Cardiac fibroblast (primary cell): ENCODE data around the gene SEMA3G.
A peak's percentile ranks its signal among the peaks of the same experiment; 100 is the strongest.

ENCODE experiments used
- DNase-seq, 2 donors: peaks; one replicate each; pipeline versions ENCODE4 v3.0.0 to v3.0.0-alpha.2; 2010; ENCODE audit warnings: low read depth in 2 of 2
- H3K4me3 ChIP-seq, 2 donors: replicated peaks in 1 of 2; 1 replicate in 1 of 2; 2 replicates in 1 of 2; pipeline ENCODE4 v1.5.1; 2011; ENCODE audit warnings: low read depth in 2 of 2, low read length in 2 of 2, mild to moderate bottlenecking in 2 of 2, moderate library complexity in 1 of 2
- CTCF ChIP-seq: IDR thresholded peaks from one replicate; pipeline ENCODE4 v1.5.1; 2011; ENCODE audit warnings: low read depth, mild to moderate bottlenecking, low read length, inconsistent platforms

The SEMA3G gene

GRCh38 chr3:52477076-52477795, 32.3 kb upstream of the SEMA3G start:
- TF ChIP-seq CTCF: no peak
- H3K4me3 ChIP-seq: no peak overlapping the region
- no peak for DNase-seq

GRCh38 chr3:52473026-52473425, 28.1 kb upstream of the SEMA3G start:
- no peak overlapping the region for H3K4me3 ChIP-seq
- no peak for TF ChIP-seq CTCF
- DNase-seq: no peak

GRCh38 chr3:52472239-52473000, 27.5 kb upstream of the SEMA3G start:
- no peak for DNase-seq
- no peak overlapping the region for H3K4me3 ChIP-seq
- no peak for TF ChIP-seq CTCF

- TF ChIP-seq CTCF: peak; percentile 76
- DNase-seq: peak; percentile 69
- H3K4me3 ChIP-seq: no peak overlapping the region
These were observed 26.7 kb upstream of the SEMA3G start for GRCh38 chr3:52471371-52472238.

GRCh38 chr3:52470920-52471319, 26.0 kb upstream of the SEMA3G start:
- no peak for DNase-seq
- no peak for TF ChIP-seq CTCF
- H3K4me3 ChIP-seq: no peak overlapping the region

- no peak overlapping the region for H3K4me3 ChIP-seq
- DNase-seq: no peak
- no peak for TF ChIP-seq CTCF
These were observed 24.1 kb upstream of the SEMA3G start for GRCh38 chr3:52469001-52469400.
